ENCODE measurements around the gene CACNB2.

- TF ChIP-seq CTCF (IDR thresholded peaks at IDR 0.05; ENCODE audit: low read depth, low read length): no peak
- TF ChIP-seq EZH2phosphoT487 (IDR thresholded peaks at IDR 0.05; ENCODE audit: low read depth): no peak
Measured at GRCh38 chr10:18571076-18571475, 430.9 kb downstream of the CACNB2 start.
